G401 (cell line): ENCODE measurements around the gene APOH. TPM values are rescaled to one million over a fixed set of nuclear protein-coding genes. Genes with fewer than 3 reads are reported as not detected.

Experiments
- DNase-seq: peaks from one replicate; pipeline ENCODE4 v3.0.0-alpha.2; 2015; ENCODE audit warnings: low spot score
- in situ Hi-C: cut with HindIII; loops from 2 replicates; pipeline ENCODE4 v1.10.0; 2016; ENCODE audit warnings: low sequenced_read_pairs, mixed read lengths
- total RNA-seq: library from RNA; depleted of rRNA; stranded (reverse); fragments of >200 nt; shearing (Covaris generic); gene quantifications from 2 replicates; pipeline ENCODE4 v1.2.3, GENCODE V29; 2014; rRNA removed

APOH gene
- total RNA-seq, 1 experiment from 2014 or later = not detected

DNA sequence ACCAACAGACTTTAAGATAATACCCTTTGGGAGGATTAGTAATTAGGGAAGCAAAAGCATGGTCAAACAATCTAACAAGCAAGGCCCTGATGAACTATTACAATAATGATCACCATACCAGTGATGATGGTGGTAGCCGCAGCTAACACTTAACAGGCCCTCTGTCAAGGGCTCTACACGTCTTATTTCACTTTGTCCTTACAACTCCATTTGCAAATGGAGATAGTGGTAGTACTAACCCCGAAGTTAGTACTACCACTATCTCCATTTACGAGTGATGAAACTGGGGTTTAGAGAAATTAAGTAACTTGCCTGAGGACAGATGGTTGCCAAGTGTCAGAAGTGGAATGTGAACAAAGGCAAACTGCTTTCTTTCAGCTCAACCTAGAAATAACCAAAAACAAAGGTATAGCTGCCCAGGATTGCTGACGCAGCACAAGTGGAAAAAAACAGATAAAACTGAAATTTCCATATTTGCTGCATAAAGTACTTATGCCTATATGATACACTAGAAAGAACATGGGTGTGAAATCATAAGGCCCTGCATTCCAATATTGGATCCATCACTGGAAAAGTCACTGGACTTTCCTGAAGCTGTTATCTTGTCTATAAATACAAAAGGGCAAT, 61.9 kb downstream of the APOH start:
- in situ Hi-C loops = no loop called here

DNA sequence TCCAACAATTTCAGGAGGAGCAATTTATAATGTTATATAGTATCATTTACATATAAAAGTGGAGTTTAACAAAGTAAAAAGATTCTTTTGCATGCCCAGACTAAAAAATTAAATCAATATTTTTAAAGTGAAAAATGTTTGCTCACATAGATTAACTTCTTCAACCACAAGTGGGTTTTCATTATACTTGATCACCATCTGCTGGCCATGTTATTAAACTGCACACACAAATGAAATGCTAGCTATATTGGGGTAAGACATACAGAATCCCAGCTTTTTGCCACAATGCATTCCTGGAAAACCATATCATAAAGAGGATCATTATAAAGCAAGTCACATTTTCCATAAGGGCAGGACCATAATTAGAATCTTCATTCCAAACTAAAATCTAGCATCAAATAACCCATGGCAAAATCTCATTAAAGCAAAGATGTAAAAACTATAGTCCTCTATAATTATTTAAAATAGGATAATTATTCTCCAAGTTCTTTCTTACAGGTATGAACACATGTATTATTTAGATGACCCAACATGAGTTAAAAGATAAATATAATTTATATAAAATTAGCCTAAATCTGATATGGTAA, 63.6 kb downstream of the APOH start:
- DNase-seq = peak; percentile 58
- in situ Hi-C loops = no loop called here

More for the DNA sequence above, 61.9 kb downstream of the APOH start:
- no peak for DNase-seq

Other genes with a start within 250 kb of the APOH start
- gene CEP112, start 37.3 kb downstream of the APOH start, total RNA-seq = 4.5 and 9.6 TPM in 2 replicates
- 21.7 and 44.7 TPM in 2 replicates for gene PRKCA, start 73.2 kb upstream of the APOH start, total RNA-seq